ENCODE results near the gene TNFRSF8. TPM values are rescaled to one million over a fixed set of nuclear protein-coding genes. Genes with fewer than 3 reads are reported as not detected.

Gene TNFRSF8
- total RNA-seq, 1 donor from 2014 or later, result 1.2 TPM

Small RNA genes within 50 kb of the gene (microRNA-seq; reads per million reads assigned to microRNA genes)
- gene MIR4632 (ENCODE audit: borderline number of aligned reads) (not detected), gene MIR6729 (ENCODE audit: borderline number of aligned reads) (not detected), gene MIR7846 (ENCODE audit: borderline number of aligned reads) (not detected)

Other genes starting within 250 kb of the TNFRSF8 start
- gene NPPA, start 215.5 kb upstream of the TNFRSF8 start, total RNA-seq, result 5.5 TPM
- gene NPPB, start 204.4 kb upstream of the TNFRSF8 start, total RNA-seq, result not detected
- gene KIAA2013, start 136.9 kb upstream of the TNFRSF8 start, total RNA-seq, result 35.8 TPM
- 64.4 TPM for gene PLOD1, start 128.6 kb upstream of the TNFRSF8 start, total RNA-seq
- 688 TPM for gene MFN2, start 82.9 kb upstream of the TNFRSF8 start, total RNA-seq
- gene MIIP, start 43.8 kb upstream of the TNFRSF8 start, total RNA-seq, result 11.5 TPM
- gene TNFRSF1B, start 103.7 kb downstream of the TNFRSF8 start, total RNA-seq, result 13.0 TPM
- 112 TPM for gene VPS13D, start 166.7 kb downstream of the TNFRSF8 start, total RNA-seq

Measured in left ventricle myocardium superior (tissue), 1 donor.